Karpas-422 (cell line): Measurements from ENCODE around the gene MAPK9. TPM values are rescaled to one million over a fixed set of nuclear protein-coding genes. Genes with fewer than 3 reads are reported as not detected.

Experiments
- DNase-seq: peaks from one replicate; pipeline ENCODE4 v3.0.0-alpha.2; 2015
- H2AFZ ChIP-seq: fragments of 200-600 bp; sonication (generic); 2 replicates; pipeline ENCODE4 v1.6.1; 2014; ENCODE audit warnings: antibody characterized with exemption, low read length, mixed read lengths
- H3K27ac ChIP-seq: fragments of 200-600 bp; sonication (generic); 2 replicates; pipeline ENCODE4 v1.5.1; 2014; ENCODE audit warnings: mild to moderate bottlenecking, low read length, moderate library complexity
- H3K27me3 ChIP-seq: fragments of 200-600 bp; sonication (generic); 2 replicates; pipeline ENCODE4 v1.6.1; 2014; ENCODE audit warnings: low read length, mixed read lengths
- H3K36me3 ChIP-seq: fragments of 200-600 bp; sonication (generic); 2 replicates; pipeline ENCODE4 v1.6.1; 2014; ENCODE audit warnings: low read length, mixed read lengths; ENCODE audit not compliant: insufficient read depth
- H3K4me1 ChIP-seq: fragments of 200-600 bp; sonication (generic); 2 replicates; pipeline ENCODE4 v1.6.1; 2014; ENCODE audit warnings: mild to moderate bottlenecking, low read length, mixed read lengths
- H3K4me2 ChIP-seq: fragments of 200-600 bp; sonication (generic); 2 replicates; pipeline ENCODE4 v1.6.1; 2014; ENCODE audit warnings: low read length, low read depth, mild to moderate bottlenecking; ENCODE audit not compliant: poor library complexity, severe bottlenecking
- H3K4me3 ChIP-seq: fragments of 200-600 bp; sonication (generic); 2 replicates; pipeline ENCODE4 v1.5.1; 2014; ENCODE audit warnings: mild to moderate bottlenecking, antibody characterized with exemption, low read length, mixed read lengths
- H3K79me2 ChIP-seq: fragments of 200-600 bp; sonication (generic); 2 replicates; pipeline ENCODE4 v1.6.1; 2014; ENCODE audit warnings: mild to moderate bottlenecking, low read length, mixed read lengths
- H3K9ac ChIP-seq: fragments of 200-600 bp; sonication (generic); 2 replicates; pipeline ENCODE4 v1.6.0; 2014; ENCODE audit warnings: low read length
- H3K9me2 ChIP-seq: fragments of 200-600 bp; sonication (generic), shearing (Covaris generic); replicated peaks from 2 replicates; pipeline ENCODE4 v1.6.0; 2014; ENCODE audit warnings: mild to moderate bottlenecking, low read length, moderate library complexity; ENCODE audit not compliant: insufficient read depth
- H3K9me3 ChIP-seq: fragments of 300-700, 200-600 bp; sonication (generic); 2 replicates; pipeline ENCODE4 v1.6.1; 2014; ENCODE audit warnings: low read length, mixed read lengths
- H4K20me1 ChIP-seq: fragments of 200-600 bp; sonication (generic); 2 replicates; pipeline ENCODE4 v1.6.1; 2014; ENCODE audit warnings: mild to moderate bottlenecking, antibody characterized with exemption, low read length, low read depth; ENCODE audit not compliant: insufficient read depth
- total RNA-seq: library from RNA; depleted of rRNA; stranded (reverse); fragments of >200 nt; shearing (Covaris generic); gene quantifications from 2 replicates; pipeline ENCODE4 v1.2.3, GENCODE V29; 2014; ENCODE audit warnings: low replicate concordance

MAPK9 gene
- total RNA-seq, 1 experiment from 2014 or later = 33.0 TPM

- Histone ChIP-seq H3K4me1 (no peaks in the 10 kb centered on the region), H2AFZ (no peak overlapping the region), H3K9me3 (peaks cover 25% of the 10 kb centered on the region), H3K9me2 (no peaks in the 10 kb centered on the region), H3K36me3 (peaks cover 74% of the 10 kb centered on the region), H3K79me2 (no peaks in the 10 kb centered on the region), H3K27me3 (no peaks in the 10 kb centered on the region), H4K20me1 (no peaks in the 10 kb centered on the region), H3K4me3 (no peak overlapping the region), H3K9ac (no peak overlapping the region), H3K4me2 (no peak overlapping the region), H3K27ac (no peak overlapping the region)
- no peak for DNase-seq
These were observed 40.7 kb downstream of the MAPK9 start for GRCh38 chr5:180251141-180251540.

DNA sequence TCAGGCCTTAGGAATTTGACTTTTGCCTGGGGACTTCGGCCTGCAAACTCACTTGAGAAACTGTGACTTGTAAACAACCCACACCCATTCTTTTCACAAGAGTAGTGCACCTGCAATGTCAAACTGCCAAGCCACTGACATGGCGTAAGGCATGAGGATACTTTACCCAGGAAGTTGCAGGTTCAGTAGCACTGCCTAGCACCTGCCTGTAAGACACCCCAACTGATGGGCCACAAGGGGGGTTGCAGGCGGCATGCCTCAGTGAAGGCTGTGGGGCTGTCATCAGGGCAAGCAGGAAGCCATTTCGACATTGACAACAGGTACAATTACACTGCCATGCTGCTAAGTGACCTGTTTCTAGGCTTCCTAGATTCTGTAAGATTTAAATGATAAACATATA is 41.6 kb downstream of the MAPK9 start:
- H3K79me2 ChIP-seq = no peaks in the 10 kb centered on the region
- H4K20me1 ChIP-seq = no peaks in the 10 kb centered on the region
- no peak overlapping the region for H2AFZ ChIP-seq
- H3K9ac ChIP-seq = no peak overlapping the region
- H3K9me3 ChIP-seq = peaks cover 21% of the 10 kb centered on the region
- no peak overlapping the region for H3K27ac ChIP-seq
- H3K27me3 ChIP-seq = no peaks in the 10 kb centered on the region
- no peaks in the 10 kb centered on the region for H3K9me2 ChIP-seq
- no peak overlapping the region for H3K4me2 ChIP-seq
- no peak for DNase-seq
- peaks cover 75% of the 10 kb centered on the region for H3K36me3 ChIP-seq
- H3K4me1 ChIP-seq = no peaks in the 10 kb centered on the region
- no peak overlapping the region for H3K4me3 ChIP-seq

DNA sequence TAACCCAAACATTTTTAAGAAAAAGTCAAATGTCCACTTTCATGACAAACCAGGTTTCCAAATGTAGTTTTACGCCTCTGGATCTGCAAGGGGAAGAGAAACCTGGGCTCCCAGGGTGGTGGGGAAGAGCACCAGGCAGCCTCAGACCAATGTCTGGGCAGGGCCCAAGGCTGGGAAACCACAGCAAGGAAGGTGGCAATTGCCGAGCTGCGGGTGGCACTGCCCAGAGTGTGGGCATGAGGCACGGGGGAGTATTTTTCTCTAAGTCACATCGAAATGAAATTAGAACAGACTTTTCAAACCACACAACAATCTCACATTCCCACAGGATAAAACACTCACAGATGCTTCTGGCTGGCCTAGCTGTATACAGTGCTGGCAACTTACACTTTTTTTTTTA is 50.3 kb downstream of the MAPK9 start:
- Histone ChIP-seq H3K27ac (no peak overlapping the region), H2AFZ (no peak overlapping the region), H3K4me1 (no peaks in the 10 kb centered on the region), H3K9me2 (no peaks in the 10 kb centered on the region), H3K4me3 (no peak overlapping the region), H4K20me1 (no peaks in the 10 kb centered on the region), H3K9me3 (no peaks in the 10 kb centered on the region), H3K27me3 (no peaks in the 10 kb centered on the region), H3K4me2 (no peak overlapping the region), H3K9ac (no peak overlapping the region), H3K36me3 (peaks cover 63% of the 10 kb centered on the region), H3K79me2 (no peaks in the 10 kb centered on the region)
- DNase-seq = no peak

DNA sequence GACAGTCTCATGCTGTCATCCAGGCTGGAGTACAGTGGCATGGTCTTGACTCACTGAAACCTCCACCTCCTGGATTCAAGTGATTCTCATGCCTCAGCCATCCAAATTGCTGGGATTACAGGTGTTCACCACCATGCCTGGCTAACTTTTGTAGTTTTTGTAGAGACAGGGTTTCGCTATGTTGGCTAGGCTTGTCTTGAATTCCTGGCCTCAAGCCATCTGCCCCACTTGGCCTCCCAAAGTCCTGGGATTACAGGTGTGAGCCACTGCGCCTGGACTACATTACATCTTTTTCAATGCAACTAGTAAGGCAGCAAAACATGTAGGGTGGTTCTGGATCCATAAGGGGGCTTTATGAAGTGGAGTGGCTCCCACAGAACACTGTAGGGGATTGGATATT is 53.3 kb downstream of the MAPK9 start:
- Histone ChIP-seq H2AFZ (no peak overlapping the region), H4K20me1 (no peaks in the 10 kb centered on the region), H3K27ac (no peak overlapping the region), H3K79me2 (no peaks in the 10 kb centered on the region), H3K9me2 (no peaks in the 10 kb centered on the region), H3K9ac (no peak overlapping the region), H3K36me3 (peaks cover 71% of the 10 kb centered on the region), H3K9me3 (no peaks in the 10 kb centered on the region), H3K27me3 (no peaks in the 10 kb centered on the region), H3K4me2 (no peak overlapping the region), H3K4me1 (no peaks in the 10 kb centered on the region), H3K4me3 (no peak overlapping the region)
- DNase-seq = no peak

GRCh38 chr5:180235846-180236245 is 56.0 kb downstream of the MAPK9 start:
- Histone ChIP-seq H3K9me3 (no peaks in the 10 kb centered on the region), H3K4me1 (no peaks in the 10 kb centered on the region), H3K27me3 (no peaks in the 10 kb centered on the region), H3K9me2 (no peaks in the 10 kb centered on the region), H3K27ac (no peak overlapping the region), H3K4me3 (no peak overlapping the region), H3K36me3 (peaks cover 62% of the 10 kb centered on the region), H3K79me2 (no peaks in the 10 kb centered on the region), H3K9ac (no peak overlapping the region), H4K20me1 (no peaks in the 10 kb centered on the region), H2AFZ (no peak overlapping the region), H3K4me2 (no peak overlapping the region)
- DNase-seq = no peak

- Histone ChIP-seq H3K4me1 (no peaks in the 10 kb centered on the region), H3K9me2 (no peaks in the 10 kb centered on the region), H3K9ac (no peak overlapping the region), H3K4me2 (no peak overlapping the region), H4K20me1 (no peaks in the 10 kb centered on the region), H3K79me2 (no peaks in the 10 kb centered on the region), H3K9me3 (no peaks in the 10 kb centered on the region), H2AFZ (no peak overlapping the region), H3K4me3 (no peak overlapping the region), H3K27me3 (no peaks in the 10 kb centered on the region), H3K27ac (no peak overlapping the region), H3K36me3 (peaks cover 54% of the 10 kb centered on the region)
- no peak for DNase-seq
These were observed 56.8 kb downstream of the MAPK9 start for GRCh38 chr5:180235077-180235476.

GRCh38 chr5:180234271-180234670 is 57.6 kb downstream of the MAPK9 start:
- no peak for DNase-seq
- no peak overlapping the region for H3K9ac ChIP-seq
- H3K9me2 ChIP-seq = no peaks in the 10 kb centered on the region
- H3K27me3 ChIP-seq = no peaks in the 10 kb centered on the region
- H3K9me3 ChIP-seq = no peaks in the 10 kb centered on the region; the same call in 1 of the 2 replicates
- H3K4me2 ChIP-seq = no peak overlapping the region
- no peak overlapping the region for H3K4me3 ChIP-seq
- H3K27ac ChIP-seq = no peak overlapping the region
- H2AFZ ChIP-seq = no peak overlapping the region
- no peaks in the 10 kb centered on the region for H4K20me1 ChIP-seq
- no peaks in the 10 kb centered on the region for H3K79me2 ChIP-seq
- H3K36me3 ChIP-seq = peaks cover 46% of the 10 kb centered on the region
- no peaks in the 10 kb centered on the region for H3K4me1 ChIP-seq

DNA sequence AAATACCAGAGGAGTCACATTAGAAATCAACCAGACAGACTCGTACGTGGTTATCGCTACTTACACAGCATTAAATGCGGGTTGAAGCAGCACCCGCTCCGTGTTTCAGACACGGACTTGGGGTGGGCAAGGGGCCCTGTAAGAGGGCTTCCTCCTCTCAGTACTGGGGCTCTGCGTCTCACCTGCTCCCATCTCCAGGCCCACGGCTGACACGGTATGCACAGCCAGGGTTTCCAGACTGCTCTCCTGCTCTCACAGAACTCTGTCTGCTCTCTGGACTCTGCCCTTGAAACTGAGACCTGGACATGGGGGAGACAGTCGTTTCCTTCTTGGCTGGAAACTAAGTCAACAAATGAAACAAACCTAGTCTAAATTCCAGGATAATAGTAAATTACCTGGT is 58.2 kb downstream of the MAPK9 start:
- H3K9me3 ChIP-seq = no peaks in the 10 kb centered on the region; the same call in 1 of the 2 replicates
- peaks cover 41% of the 10 kb centered on the region for H3K36me3 ChIP-seq
- no peak overlapping the region for H3K9ac ChIP-seq
- H3K27me3 ChIP-seq = no peaks in the 10 kb centered on the region
- H3K9me2 ChIP-seq = no peaks in the 10 kb centered on the region
- H3K4me2 ChIP-seq = no peak overlapping the region
- H3K27ac ChIP-seq = no peak overlapping the region
- H3K79me2 ChIP-seq = no peaks in the 10 kb centered on the region
- H4K20me1 ChIP-seq = no peaks in the 10 kb centered on the region
- no peaks in the 10 kb centered on the region for H3K4me1 ChIP-seq
- no peak overlapping the region for H3K4me3 ChIP-seq
- no peak for DNase-seq
- no peak overlapping the region for H2AFZ ChIP-seq

- H3K4me1 ChIP-seq = no peaks in the 10 kb centered on the region
- no peaks in the 10 kb centered on the region for H3K79me2 ChIP-seq
- no peak overlapping the region for H2AFZ ChIP-seq
- H3K9me2 ChIP-seq = no peaks in the 10 kb centered on the region
- H3K9me3 ChIP-seq = peaks cover 4% of the 10 kb centered on the region
- DNase-seq = no peak
- H3K36me3 ChIP-seq = peaks cover 18% of the 10 kb centered on the region
- no peak overlapping the region for H3K4me2 ChIP-seq
- no peaks in the 10 kb centered on the region for H3K27me3 ChIP-seq
- H3K27ac ChIP-seq = no peak overlapping the region
- no peaks in the 10 kb centered on the region for H4K20me1 ChIP-seq
- H3K4me3 ChIP-seq = no peak overlapping the region
- H3K9ac ChIP-seq = no peak overlapping the region
These were observed 61.9 kb downstream of the MAPK9 start for GRCh38 chr5:180230017-180230416.
